T-helper 9 cell (primary cell): ENCODE data around the gene ESF1.
"Not testable (repeated sequence)": the region's sequence is repeated elsewhere in the genome, so short reads cannot be mapped to it uniquely, and the experiment has no call there.

Experiments
- DNase-seq: peaks from one replicate; pipeline ENCODE4 v3.0.0-alpha.2; 2020

ESF1 gene

DNA sequence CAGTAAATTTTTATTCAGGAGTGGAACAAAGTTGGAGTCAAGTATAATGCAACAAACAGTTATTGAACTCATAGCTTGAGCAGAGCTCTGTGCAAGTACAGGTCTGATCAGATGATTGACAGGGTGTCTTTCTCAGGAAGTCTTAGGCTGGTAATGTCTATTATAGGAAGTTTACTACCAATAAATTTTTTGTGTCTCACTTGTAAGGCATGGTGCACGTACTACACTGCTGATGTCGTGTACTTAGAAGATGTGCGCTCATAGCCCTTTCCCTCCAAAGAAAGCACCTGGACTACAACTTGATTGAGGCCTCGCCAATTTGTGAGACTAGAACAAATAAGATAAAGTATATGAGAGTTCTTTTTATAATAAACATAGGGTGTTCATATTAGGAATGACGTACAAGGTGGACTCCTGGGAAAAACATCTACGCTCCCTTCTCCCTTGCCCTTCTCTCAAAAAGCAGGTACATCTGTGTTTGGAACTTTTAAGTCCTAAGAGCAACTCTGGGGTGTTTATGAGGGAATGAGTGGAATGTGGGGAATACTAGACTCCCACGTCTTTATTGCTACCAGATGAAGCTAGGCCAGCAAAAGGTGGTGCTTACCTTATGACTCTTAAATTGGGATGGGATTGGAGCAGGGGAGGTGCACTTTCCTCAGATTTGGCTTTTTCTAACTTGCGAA is 1.6 kb upstream of the ESF1 start:
- DNase-seq, result no peak

DNA sequence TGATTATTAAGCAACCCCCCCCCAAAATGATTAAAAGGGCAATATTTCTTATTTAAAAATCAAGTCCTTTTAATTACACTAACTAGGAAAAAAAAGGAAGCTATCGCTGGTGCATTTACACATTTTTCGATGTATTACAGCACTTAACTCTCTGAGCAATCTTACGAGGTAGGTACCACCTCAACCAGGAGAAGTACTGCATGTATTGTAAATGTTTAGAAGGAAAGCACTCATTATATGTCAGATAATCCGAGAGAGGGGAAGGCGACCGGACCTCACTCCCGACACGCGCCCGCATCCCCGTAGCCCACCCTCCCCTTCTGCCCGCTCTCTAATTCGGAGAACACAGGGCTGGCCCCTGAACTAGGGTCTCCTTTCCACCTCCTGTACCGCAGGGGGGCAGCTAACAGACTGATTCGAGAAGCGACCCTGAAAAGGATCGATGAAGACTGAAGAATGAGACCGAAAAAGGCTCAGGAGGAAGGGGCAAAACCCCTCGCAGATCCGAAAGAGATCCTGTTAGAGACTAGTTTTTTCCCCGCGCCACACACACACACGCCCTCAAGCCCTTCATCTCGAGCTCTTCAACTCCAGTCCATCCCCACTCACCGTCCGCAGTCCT is 337 bp downstream of the ESF1 start:
- no peak for DNase-seq

DNA sequence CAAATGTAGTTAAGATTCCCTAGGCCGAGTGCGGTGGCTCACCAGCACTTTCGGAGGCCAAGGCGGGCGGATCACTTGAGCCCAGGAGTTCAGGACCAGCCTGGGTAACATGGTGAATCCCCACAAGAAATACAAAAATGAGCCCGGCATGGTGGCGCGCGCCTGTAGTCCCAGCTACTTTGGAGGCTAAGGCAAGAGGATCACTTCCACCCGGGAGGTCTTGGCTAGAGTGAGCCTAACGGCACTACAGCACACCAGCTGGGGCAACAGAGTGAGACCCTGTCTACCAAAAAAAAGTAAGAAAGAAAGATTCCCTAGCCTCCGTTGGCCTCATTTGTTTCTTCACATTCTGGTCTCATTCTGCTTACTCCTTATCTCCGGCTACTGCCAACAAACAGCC is 1.2 kb downstream of the ESF1 start:
- no peak for DNase-seq

DNA sequence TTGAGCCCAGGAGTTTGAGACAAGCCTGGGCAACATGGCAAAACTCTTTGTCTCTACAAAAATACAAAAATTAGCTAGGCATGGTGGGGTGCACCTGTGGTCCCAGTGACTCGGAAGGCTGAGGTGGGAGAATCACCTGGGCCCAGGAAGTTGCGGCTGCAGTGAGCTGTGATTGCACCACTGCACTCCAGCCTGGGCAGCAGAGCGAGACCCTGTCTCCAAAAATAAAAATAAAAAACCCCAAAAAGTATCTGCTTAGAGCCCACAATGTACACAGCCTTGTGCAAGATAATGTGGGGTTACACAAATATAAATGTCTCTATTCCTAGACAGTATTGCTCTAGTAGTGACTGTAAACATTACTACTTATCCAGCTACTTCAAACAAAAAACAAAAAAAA is 5.9 kb downstream of the ESF1 start:
- no peak for DNase-seq

DNA sequence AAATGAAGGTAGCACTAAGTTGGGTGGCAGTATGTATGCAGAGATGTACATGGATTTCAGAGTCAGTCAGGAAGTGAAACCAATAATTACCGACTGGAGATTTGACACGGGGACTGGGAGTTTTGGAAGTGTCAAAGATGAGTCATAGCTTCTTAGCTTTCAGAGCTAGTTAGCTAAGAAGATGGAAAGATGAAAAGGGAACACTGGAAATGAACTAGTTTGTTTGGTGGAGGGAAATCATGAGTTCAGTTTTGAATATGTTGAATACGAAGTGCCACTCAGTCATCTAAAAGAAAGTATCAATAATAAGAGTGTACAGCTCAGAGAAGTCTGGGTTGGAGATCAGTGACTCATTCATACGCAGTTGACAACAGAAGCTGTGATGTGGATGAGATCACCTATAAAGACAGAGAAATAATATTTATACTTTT is 7.5 kb downstream of the ESF1 start:
- DNase-seq, result no peak

DNA sequence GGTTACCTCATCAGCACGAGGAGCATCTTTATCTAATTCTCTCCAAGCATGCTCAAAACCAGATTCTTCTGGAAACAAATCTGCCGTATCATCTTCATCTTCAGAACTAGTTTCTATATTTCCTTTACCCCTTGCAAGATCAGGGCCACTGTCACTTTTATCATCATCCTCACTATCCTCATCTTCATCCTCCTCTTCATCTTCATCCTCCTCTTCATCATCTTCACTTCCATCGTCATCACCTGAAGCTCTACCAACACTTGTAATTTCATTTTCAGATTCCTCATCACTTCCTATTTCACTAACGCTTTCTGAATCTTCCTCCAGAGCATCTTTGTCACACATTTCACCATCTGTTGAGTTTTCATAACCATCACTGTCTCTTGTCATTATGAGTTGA is 8.9 kb downstream of the ESF1 start:
- no peak for DNase-seq

DNA sequence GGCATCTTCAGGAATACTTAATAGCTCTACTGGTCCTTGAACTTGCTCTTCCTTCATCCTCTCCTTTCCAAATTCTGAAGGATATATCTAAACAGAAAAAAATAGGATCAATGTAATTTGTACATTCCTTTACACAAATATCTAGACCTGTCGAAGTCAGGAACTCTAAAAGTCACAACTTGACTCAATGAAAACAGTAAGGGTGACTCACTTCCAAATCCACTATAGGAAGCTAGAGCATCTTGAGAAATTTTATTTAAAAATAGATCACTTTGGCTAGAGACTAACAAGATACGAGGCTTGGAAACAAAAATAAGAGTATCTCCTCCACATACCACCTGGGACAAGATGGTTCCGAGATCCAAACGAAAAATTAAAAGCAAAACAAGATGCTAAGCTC is 12.2 kb downstream of the ESF1 start:
- DNase-seq, result no peak

DNA sequence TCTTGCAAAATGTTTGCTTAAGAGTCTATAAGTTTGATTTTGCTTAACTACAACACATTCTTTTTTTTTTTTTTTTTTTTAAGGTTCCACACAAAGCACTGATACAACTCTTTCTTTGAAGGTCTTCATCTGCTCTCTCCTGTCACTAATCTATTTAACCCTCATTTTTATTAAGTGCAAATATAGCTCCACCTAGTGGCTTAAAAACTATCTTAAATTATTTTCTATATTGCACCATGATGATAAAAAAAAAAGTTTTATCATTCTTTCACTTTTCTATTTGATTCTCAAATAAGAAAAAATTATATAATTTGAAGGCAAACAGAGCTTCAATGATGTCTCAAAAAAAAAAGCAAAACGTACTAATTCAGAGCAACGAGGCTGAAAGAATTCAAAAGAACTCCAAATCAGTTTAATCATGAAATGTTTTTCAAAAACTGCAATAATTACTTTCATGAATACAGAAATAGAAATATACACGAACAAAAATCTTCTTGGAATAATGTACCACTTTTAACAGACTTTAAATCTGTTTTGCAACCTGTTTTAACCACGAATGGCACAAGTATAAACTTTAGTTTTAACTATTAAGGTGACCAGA is 12.8 kb downstream of the ESF1 start:
- no peak for DNase-seq

DNA sequence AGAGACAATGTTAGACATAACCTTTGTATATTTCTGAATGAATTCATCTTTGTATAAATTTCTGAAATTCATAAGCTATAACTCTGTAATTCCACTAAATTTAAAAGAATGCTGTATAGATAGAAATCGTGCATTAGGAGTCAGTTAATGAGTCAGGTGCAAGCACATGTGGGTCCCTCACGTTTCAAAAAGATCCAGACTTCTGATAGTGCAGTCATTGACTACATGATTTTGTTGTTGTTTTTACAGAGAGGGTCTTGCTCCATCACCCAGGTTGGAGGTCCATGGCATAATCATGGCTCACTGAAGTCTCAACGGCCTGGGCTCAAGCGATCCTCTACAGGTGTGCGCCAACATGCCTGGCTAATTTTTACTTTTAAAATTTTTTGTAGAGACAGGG is 14.6 kb downstream of the ESF1 start:
- no peak for DNase-seq

- no peak for DNase-seq
Observed at GRCh38 chr20:13765868-13766416, 18.8 kb downstream of the ESF1 start.

DNA sequence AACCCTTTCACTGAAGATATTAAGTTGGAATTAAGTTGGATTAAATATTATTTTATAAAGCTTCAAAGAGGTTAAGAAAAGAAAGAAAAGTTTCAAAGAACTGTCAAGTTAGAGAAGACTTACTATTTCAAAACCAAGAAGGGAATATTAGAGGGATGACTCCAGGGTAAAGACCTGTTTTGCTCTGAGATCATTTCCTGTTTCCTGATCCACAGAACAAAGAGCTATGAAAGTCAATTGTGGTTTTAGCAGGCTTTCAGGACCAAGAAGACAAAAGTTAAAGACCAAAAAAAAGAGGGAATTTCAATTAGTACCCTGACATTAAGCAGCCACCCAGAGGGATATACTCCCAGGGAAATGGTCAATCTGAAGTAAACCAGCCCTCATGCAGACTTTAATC is 19.4 kb downstream of the ESF1 start:
- no peak for DNase-seq

DNA sequence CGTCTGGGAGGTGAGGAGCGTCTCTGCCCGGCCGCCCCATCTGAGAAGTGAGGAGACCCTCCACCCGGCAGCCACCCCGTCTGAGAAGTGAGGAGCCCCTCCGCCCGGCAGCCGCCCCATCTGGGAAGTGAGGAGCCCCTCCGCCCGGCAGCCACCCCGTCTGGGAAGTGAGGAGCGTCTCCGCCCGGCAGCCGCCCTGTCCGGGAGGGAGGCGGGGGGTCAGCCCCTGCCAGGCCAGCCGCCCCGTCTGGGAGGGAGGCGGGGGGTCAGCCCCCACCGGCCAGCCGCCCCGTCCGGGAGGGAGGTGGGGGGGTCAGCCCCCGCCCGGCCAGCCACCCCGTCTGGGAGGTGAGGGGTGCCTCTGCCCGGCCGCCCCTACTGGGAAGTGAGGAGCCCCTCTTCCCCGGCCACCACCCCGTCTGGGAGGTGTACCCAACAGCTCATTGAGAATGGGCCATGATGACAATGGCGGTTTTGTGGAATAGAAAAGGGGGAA is 24.2 kb downstream of the ESF1 start:
- not testable (repeated sequence) for DNase-seq

GRCh38 chr20:13758884-13759283 is 25.8 kb downstream of the ESF1 start:
- DNase-seq, result no peak

DNA sequence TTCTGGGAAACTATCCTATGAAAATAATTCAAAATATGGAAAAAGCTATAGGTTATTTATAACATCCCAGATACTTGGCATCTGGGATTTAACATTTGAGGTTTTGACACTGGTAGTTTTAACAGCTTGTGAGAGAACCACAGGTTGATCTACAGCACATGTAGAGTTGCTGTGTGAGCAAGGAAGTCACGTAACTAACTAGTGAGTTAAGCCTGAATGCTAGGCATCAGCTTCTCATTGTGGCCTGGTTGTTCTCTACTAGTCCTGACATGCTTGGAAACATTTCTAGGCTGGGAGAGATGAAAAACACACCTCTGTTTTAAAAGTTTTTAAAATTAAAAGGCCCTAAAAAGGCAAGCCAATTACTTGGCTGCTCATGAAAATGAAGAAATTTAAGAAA is 28.2 kb downstream of the ESF1 start:
- DNase-seq, result no peak

DNA sequence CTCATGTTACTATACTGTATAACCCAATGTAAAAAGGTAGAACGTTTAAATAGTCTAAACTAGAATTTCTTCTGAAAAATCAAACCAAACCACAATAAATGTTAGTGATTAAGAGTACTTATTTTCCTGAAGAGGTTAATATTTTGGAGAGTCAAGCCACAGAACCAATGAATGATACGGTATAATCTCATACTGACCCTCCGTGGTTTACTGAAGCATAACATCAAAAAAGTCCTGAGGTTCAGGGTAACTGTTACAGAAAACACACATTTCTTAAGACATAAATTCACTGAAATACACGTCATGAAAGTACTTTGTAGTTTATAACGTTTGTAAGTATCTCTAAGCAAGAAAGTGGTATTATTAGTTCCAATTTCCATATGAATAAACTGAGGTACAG is 28.9 kb downstream of the ESF1 start:
- DNase-seq, result no peak

GRCh38 chr20:13753436-13754036 is 31.2 kb downstream of the ESF1 start:
- DNase-seq, result no peak

GRCh38 chr20:13749811-13750210 is 34.9 kb downstream of the ESF1 start:
- no peak for DNase-seq

- no peak for DNase-seq
Observed at GRCh38 chr20:13745784-13746183, 38.9 kb downstream of the ESF1 start.

DNA sequence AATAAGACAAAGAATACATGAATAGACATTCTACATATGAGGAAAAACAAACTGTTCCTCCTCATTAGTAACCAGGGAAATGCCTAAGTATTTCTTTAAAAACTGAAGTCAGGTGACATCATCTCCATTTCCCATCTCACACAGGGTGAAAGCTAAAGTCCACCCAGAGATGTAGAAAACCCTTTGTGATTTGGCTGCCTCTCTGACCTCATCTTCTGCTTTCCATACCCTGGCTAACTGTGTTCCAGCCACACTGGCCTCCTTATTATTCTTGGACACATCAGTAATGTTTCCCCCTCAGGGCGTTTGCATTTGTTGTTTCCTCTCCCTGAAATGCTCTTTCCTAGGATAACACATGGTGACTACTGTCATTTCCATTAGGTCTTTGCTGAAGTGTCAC is 40.4 kb downstream of the ESF1 start:
- DNase-seq, result no peak

- no peak for DNase-seq
Observed at GRCh38 chr20:13741879-13742278, 42.8 kb downstream of the ESF1 start.

DNA sequence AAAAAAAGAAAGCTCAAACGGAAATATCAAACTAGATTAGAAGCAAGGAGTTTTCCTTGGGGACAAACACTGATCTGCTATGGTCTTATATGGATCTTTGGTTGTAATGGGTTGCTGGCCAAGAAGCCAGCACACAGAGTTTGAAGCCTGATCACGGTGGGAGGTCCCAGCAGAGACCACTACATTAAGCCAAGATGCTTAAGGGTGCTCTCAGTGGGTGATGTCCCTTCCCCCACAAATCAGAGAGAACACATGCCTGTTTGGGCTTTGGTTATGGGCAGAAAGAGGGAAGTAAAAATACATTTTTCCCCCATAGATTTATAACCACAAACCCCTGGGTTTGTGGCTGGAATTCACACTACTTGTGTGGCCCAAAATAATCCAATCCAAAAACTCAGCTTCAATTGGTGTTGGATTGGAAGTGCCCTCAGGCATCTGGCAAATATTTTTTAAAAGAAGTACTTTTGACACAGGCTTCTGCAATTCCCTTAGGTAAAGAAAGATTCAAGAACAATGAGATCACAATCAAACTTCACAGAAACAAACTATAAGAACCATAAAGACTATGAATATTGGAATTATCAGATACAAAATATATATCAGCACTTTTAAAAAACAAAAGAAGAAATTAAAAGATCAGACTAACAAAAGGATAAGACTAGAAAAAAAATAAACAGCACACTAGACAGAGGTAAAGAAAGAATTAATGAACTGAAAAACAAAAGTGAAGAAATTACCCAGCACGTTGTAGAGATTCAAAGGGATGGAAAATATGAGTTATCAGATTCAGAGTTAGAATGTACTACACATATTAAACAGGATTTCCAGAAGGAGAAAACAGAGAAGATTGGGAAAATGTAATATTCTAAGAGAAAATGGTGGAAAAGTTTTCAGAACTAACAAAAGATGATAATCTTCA is 44.7 kb downstream of the ESF1 start:
- DNase-seq, result no peak

DNA sequence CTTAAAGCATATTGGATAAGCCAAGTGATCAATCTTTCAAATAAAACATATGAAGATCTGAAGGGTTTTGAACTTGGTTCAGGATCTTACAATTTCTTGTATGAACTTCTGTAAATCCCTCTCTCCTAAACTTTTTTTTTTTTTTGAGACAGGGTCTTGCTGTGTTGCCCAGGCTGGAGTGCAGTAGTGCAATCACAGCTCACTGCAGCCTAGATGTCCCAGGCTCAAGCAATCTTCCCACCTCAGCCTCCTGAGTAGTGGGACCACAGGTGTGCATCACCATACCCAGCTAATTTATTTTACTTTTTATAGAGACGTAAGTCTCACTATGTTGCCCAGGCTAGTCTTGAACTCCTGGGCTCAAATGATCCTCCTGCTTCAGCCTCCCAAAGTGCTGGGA is 46.5 kb downstream of the ESF1 start:
- DNase-seq, result not testable (repeated sequence)
